ENCODE measurements around the gene TXNRD1. TPM values are rescaled to one million over a fixed set of nuclear protein-coding genes. Genes with fewer than 3 reads are reported as not detected.

The TXNRD1 gene
- total and polyA plus RNA-seq, 9 donors, result 45.0 to 157 (median 77.4) TPM

GRCh38 chr12:104381341-104381730 lies 165.8 kb downstream of the TXNRD1 start:
- no peak for DNase-seq
- 37 to 39% (median 38%) methylated on average over 2 of the region's 2 CpGs for WGBS, 3 donors
- H3K36me3 ChIP-seq, result no peaks in the 10 kb centered on the region
- TF ChIP-seq EP300 (IDR thresholded peaks at IDR 0.05) (no peak), POLR2A (IDR thresholded peaks at IDR 0.05) (no peak), CTCF (IDR thresholded peaks at IDR 0.05) (no peak)
- no peaks in the 10 kb centered on the region for H3K9me3 ChIP-seq
- no peak overlapping the region for H3K4me3 ChIP-seq
- H3K27ac ChIP-seq, result no peak overlapping the region
- H3K4me1 ChIP-seq (ENCODE audit: insufficient read depth), result no peaks in the 10 kb centered on the region
- intact Hi-C loops (cut with DNase I), result loop anchor here (5.0 to 10.0 kb wide), 3 partner anchors 496 to 673 kb away; no protein-coding TSS in a partner anchor
- no peaks in the 10 kb centered on the region for H3K27me3 ChIP-seq

- peak; percentile 73 to 87 (median 82) for DNase-seq
- Histone ChIP-seq H3K27ac (no peak overlapping the region), H3K4me3 (no peak overlapping the region), H3K27me3 (no peaks in the 10 kb centered on the region), H3K4me1 (ENCODE audit: insufficient read depth) (no peaks in the 10 kb centered on the region), H3K36me3 (no peaks in the 10 kb centered on the region), H3K9me3 (no peaks in the 10 kb centered on the region)
- TF ChIP-seq EP300 (IDR thresholded peaks at IDR 0.05) (no peak), CTCF (IDR thresholded peaks at IDR 0.05) (peak; percentile 74 to 91 (median 84))
- 20 to 24% (median 24%) methylated on average over 18 of the region's 18 CpGs for WGBS, 3 donors
- intact Hi-C loops (cut with DNase I), result loop anchor here (5.0 to 10.0 kb wide), 3 partner anchors 495 to 673 kb away; no protein-coding TSS in a partner anchor
Observed at GRCh38 chr12:104381731-104382480, 166.3 kb downstream of the TXNRD1 start.

GRCh38 chr12:104384141-104384880 lies 168.7 kb downstream of the TXNRD1 start:
- no peaks in the 10 kb centered on the region for H3K9me3 ChIP-seq
- intact Hi-C loops (cut with DNase I), result loop anchor here (5.0 to 10.0 kb wide), 3 partner anchors 493 to 670 kb away; no protein-coding TSS in a partner anchor
- H3K4me3 ChIP-seq, result no peak overlapping the region
- no peaks in the 10 kb centered on the region for H3K4me1 ChIP-seq (ENCODE audit: insufficient read depth)
- H3K27me3 ChIP-seq, result no peaks in the 10 kb centered on the region
- no peak overlapping the region for H3K27ac ChIP-seq
- TF ChIP-seq EP300 (IDR thresholded peaks at IDR 0.05) (no peak), CTCF (IDR thresholded peaks at IDR 0.05) (no peak)
- DNase-seq, result no peak
- 83 to 87% (median 86%) methylated on average over 6 of the region's 6 CpGs for WGBS, 3 donors
- H3K36me3 ChIP-seq, result no peaks in the 10 kb centered on the region

GRCh38 chr12:104385510-104385909 lies 169.9 kb downstream of the TXNRD1 start:
- no peak for DNase-seq
- Histone ChIP-seq H3K27me3 (no peaks in the 10 kb centered on the region), H3K9me3 (no peaks in the 10 kb centered on the region), H3K4me3 (no peak overlapping the region), H3K36me3 (no peaks in the 10 kb centered on the region), H3K4me1 (ENCODE audit: insufficient read depth) (no peaks in the 10 kb centered on the region), H3K27ac (no peak overlapping the region)
- intact Hi-C loops (cut with DNase I), result loop anchor here in 2 of 4 donors (10.0 kb wide), 1 partner anchor 669 kb away; no protein-coding TSS in a partner anchor
- WGBS, 3 donors, result 77 to 93% (median 92%) methylated on average over 1 of the region's 1 CpG
- TF ChIP-seq EP300 (IDR thresholded peaks at IDR 0.05) (no peak), POLR2A (IDR thresholded peaks at IDR 0.05) (no peak), CTCF (IDR thresholded peaks at IDR 0.05) (no peak)

Measured in ovary (tissue), 9 donors.